Fibroblast of the conjunctiva (primary cell): ENCODE data around the gene TERT.

Experiments
- DNase-seq: peaks from one replicate; pipeline ENCODE4 v3.0.0-alpha.2; 2010; ENCODE audit warnings: low read depth

Gene TERT

GRCh38 chr5:1219098-1219767 lies 75.6 kb downstream of the TERT start:
- DNase-seq, result no peak

- DNase-seq, result no peak
Observed at GRCh38 chr5:1218351-1219080, 76.4 kb downstream of the TERT start.

- DNase-seq, result no peak
Observed at GRCh38 chr5:1217596-1218206, 77.2 kb downstream of the TERT start.

- DNase-seq, result no peak
Observed at GRCh38 chr5:1216918-1217295, 78.0 kb downstream of the TERT start.

GRCh38 chr5:1216211-1216917 lies 78.5 kb downstream of the TERT start:
- no peak for DNase-seq

- DNase-seq, result no peak
Observed at GRCh38 chr5:1215320-1216096, 79.4 kb downstream of the TERT start.

GRCh38 chr5:1214936-1215220 lies 80.0 kb downstream of the TERT start:
- DNase-seq, result no peak

GRCh38 chr5:1214163-1214935 lies 80.5 kb downstream of the TERT start:
- DNase-seq, result no peak

GRCh38 chr5:1213508-1214162 lies 81.2 kb downstream of the TERT start:
- DNase-seq, result no peak

GRCh38 chr5:1212881-1213280 lies 82.0 kb downstream of the TERT start:
- no peak for DNase-seq

GRCh38 chr5:1212271-1212670 lies 82.6 kb downstream of the TERT start:
- DNase-seq, result no peak

- no peak for DNase-seq
Observed at GRCh38 chr5:1211701-1212100, 83.2 kb downstream of the TERT start.

- no peak for DNase-seq
Observed at GRCh38 chr5:1210832-1211251, 84.0 kb downstream of the TERT start.

GRCh38 chr5:1209896-1210776 lies 84.7 kb downstream of the TERT start:
- no peak for DNase-seq

GRCh38 chr5:1209489-1209852 lies 85.4 kb downstream of the TERT start:
- DNase-seq, result no peak

GRCh38 chr5:1208743-1209488 lies 86.0 kb downstream of the TERT start:
- no peak for DNase-seq

- DNase-seq, result no peak
Observed at GRCh38 chr5:1208221-1208742, 86.6 kb downstream of the TERT start.

- no peak for DNase-seq
Observed at GRCh38 chr5:1207555-1207954, 87.3 kb downstream of the TERT start.
